Measurements from ENCODE around the gene CEBPG.
A peak's percentile ranks its signal among the peaks of the same experiment; 100 is the strongest.

DNA sequence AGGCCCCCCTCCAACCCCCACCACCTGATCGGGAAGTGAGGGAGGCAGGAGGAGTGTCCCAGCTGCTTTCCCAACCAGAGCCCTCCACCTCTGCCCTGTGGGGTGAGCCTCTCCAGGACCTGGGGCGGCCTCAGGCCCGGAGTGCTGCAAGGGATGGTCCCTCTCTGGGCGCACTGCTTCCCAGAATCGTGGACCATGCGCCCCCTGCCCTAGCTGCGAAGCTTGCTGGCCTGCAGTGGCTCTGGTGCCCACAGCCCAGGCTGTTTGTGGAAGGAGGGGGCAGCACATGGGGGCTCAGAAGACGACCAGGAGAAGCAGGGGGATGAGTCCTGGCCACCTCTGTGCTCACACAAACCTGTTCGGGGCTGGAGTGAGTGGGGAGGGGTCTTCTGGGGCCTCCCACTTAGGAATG lies 33.6 kb downstream of the CEBPG start:
- TF ChIP-seq POLR2A (IDR thresholded peaks at IDR 0.05) (no peak), EP300 (IDR thresholded peaks at IDR 0.05; ENCODE audit: low read depth) (no peak)
- TF ChIP-seq, protein P1, sequence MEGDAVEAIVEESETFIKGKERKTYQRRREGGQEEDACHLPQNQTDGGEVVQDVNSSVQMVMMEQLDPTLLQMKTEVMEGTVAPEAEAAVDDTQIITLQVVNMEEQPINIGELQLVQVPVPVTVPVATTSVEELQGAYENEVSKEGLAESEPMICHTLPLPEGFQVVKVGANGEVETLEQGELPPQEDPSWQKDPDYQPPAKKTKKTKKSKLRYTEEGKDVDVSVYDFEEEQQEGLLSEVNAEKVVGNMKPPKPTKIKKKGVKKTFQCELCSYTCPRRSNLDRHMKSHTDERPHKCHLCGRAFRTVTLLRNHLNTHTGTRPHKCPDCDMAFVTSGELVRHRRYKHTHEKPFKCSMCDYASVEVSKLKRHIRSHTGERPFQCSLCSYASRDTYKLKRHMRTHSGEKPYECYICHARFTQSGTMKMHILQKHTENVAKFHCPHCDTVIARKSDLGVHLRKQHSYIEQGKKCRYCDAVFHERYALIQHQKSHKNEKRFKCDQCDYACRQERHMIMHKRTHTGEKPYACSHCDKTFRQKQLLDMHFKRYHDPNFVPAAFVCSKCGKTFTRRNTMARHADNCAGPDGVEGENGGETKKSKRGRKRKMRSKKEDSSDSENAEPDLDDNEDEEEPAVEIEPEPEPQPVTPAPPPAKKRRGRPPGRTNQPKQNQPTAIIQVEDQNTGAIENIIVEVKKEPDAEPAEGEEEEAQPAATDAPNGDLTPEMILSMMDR (IDR thresholded peaks at IDR 0.05): peak in 1 of 5 experiments; percentile 3

All from transverse colon (tissue), 3 donors.